ELR (cell line): ENCODE measurements around the gene SPINK13.
"Not testable (repeated sequence)": the region's sequence is repeated elsewhere in the genome, so short reads cannot be mapped to it uniquely, and the experiment has no call there.

Experiments used
- DNase-seq: peaks from one replicate; pipeline ENCODE4 v3.0.0-alpha.2; 2015; ENCODE audit warnings: low read depth

SPINK13 gene, protein sequence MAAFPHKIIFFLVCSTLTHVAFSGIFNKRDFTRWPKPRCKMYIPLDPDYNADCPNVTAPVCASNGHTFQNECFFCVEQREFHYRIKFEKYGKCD

GRCh38 chr5:148268566-148268965 lies at the start of gene SPINK13:
Gene SPINK13 (plus strand): TSS chr5:148268794. CDS start chr5:148270073, 1,279 bp downstream.
- DNase-seq: peak; percentile 75

- DNase-seq: no peak
These were observed 47.1 kb upstream of the SPINK13 start for GRCh38 chr5:148221508-148221907.

DNA sequence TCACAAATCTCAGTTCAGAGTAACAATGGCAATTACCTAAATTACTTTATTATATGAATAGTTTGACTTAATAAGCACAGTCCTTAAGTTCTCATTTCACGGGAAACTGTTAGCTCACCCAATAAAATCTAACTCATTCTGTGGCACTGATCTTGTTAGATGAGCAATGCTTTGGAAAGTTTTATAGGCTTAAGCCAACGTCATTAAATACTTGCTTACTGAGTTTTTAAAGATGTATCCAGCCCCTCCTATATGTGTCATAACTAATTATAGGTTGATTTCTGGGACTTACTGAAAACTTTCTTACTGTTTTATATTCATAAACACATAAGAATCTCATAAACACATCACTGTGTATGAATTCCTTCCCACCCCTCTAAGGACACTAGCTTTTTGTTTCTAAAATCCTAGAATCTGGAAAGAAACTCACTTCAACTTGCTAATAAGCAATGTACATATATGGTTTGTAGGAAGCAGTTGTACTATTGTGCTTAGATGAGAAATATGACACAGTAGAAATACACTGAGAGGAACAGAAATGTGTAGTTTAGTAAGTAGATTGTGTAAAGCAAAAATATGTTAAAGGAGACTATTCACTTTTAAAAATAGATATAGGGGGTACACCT lies 44.4 kb upstream of the SPINK13 start:
- peak; percentile 6 for DNase-seq

DNA sequence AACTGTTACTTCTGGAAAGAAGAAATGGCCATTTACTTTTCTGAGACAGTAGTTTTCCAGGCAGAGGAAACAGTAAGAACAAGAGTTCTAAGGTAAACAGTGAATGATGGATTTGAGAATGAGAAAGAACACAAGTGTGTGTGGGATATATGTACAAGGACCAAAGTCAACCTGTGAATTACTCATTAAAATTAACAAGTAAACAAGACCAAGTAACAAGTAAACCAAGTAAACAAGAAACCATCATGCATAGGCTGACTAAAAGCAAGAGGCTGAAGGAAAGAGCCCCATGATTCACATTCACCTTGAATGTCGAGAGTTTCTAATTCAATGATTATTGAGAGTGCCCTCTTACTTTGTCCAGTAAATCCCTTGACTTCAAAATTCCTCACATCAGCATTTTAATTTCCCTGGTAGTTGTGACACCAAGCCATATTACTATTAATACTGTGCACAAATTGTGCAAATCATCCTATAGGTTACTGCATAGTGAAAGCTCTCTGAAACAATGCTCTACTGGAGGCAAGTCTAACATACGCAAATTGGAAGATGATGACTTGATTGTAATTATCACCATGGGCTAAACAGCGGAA lies 40.1 kb upstream of the SPINK13 start:
- DNase-seq: no peak

DNA sequence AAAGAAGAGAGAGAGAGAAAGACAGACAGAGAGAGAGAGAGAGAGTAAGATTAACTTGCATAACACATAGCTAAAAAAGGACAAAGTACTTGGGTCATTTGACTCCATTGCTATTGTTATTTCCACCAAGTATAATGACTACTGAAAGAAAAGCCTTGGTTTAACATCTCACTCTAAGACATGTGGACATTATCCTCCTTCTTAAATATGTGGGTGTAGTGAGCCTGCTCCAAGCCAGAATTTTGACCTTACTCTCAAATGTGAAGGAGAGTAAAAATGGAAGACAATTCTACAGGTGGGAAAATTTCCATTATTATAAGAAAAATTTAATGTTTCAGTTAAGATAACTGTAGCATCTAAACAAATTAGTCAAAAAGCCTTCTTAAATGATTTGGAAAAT lies 38.8 kb upstream of the SPINK13 start:
- no peak for DNase-seq

DNA sequence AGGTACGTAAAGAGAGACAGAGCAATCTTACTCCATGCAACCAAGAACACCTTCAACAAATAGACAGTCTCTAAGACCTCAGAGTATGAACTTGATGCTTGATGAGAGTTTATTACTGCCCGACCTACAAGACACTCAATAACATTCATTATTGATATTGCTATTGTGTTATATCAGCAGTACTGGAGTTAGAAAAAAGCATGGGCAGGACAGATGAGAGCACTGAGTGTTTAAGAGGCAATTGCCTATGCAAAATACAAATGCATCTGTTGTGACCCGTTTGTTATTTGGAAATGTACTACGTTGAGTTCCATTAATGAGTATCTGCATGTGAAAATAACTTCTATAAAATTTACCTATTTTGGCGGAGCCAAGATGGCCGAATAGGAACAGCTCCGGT lies 38.4 kb upstream of the SPINK13 start:
- no peak for DNase-seq

DNA sequence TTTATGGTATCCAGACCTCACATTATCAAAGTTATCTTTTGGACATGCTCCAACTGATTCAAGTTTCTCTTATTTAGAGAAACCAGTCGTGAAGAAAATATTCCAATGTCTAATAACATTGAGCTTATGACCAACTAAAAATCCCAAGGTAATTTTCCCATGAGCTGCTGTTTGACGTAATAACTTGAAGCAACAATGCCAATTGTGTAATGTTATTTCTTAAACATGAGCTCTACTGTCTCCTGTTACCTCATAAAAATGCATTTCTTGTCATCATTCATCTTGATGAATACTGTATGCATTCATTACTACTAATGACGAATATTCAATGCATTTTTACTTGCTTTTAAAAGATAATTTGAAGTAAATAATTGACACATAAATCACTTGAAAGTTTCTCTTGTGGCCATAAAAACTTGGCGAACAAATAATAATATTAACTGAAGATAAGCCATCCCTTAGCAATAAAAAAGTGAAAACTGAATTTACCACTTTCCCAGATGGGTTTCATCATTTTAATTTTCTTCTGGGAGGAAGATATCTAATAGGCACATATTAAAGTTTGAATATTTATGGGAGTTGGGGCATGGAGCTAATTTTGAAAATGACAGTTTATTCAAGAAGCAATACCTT lies 30.7 kb upstream of the SPINK13 start:
- no peak for DNase-seq

GRCh38 chr5:148238418-148238794 lies 30.2 kb upstream of the SPINK13 start, which contains the start of gene MARCOL:
Gene MARCOL (plus strand): TSS chr5:148238525. CDS start chr5:148238598, 73 bp downstream.
- no peak for DNase-seq

DNA sequence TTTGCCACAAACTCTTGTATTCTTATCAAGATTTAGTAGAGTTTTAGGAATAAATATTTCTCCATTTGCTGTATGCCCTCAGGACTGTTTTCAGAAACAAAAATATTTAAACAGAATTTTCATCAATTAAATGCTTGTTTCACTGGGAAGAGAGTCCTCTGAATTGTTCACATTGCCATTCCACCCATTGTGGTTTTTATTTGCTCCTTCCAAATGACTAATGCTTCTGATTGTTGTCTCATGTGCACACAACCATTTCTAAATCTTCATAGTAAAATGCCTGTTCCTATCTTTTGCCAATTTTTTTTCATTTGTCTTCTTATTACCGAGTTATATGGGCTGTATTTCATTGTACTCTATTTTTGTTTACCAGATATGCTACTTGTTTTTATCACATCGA lies 19.7 kb upstream of the SPINK13 start:
- no peak for DNase-seq

GRCh38 chr5:148255456-148255855 lies 13.1 kb upstream of the SPINK13 start:
- DNase-seq: no peak

GRCh38 chr5:148259288-148259687 lies 9.3 kb upstream of the SPINK13 start:
- DNase-seq: no peak

- no peak for DNase-seq
These were observed 7.4 kb upstream of the SPINK13 start for GRCh38 chr5:148261221-148261620.

- no peak for DNase-seq
These were observed 632 bp upstream of the SPINK13 start for GRCh38 chr5:148267962-148268361.

DNA sequence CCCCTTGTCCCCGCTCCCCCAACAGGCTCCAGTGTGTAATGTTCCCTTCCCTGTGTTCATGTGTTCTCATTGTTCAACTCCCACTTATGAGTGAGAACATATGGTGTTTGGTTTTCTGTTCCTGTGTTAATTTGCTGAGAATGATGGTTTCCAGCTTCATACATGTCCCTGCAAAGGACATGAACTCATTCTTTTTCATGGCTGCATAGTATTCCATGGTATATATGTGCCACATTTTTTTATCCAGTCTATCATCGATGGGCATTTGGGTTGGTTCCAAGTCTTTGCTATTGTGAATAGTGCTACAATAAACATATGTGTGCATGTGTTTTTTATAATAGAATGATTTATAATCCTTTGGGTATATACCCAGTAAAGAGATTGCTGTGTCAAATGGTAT lies 6.5 kb downstream of the SPINK13 start:
- DNase-seq: not testable (repeated sequence)

DNA sequence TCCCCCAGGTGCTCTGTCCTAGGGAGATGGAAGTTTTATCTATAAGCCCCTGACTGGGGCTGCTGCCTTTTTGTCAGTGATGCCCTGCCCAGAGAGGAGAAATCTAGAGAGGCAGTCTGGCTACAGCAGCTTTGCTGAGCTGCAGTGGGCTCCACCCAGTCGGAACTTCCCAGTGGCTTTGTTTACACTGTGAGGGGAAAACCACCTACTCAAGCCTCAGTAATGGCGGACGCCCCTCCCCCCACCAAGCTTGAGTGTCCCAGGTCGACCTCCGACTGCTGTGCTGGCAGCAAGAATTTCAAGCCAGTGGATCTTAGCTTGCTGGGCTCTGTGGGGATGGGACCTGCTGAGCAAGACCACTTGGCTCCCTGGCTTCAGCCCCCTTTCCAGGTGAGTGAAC lies 12.3 kb downstream of the SPINK13 start:
- DNase-seq: not testable (repeated sequence)

- not testable (repeated sequence) for DNase-seq
These were observed 12.7 kb downstream of the SPINK13 start for GRCh38 chr5:148281336-148281735.

GRCh38 chr5:148290271-148291195 lies 21.9 kb downstream of the SPINK13 start:
- DNase-seq: peak; percentile 46

- peak; percentile 1 for DNase-seq
These were observed 29.1 kb downstream of the SPINK13 start for GRCh38 chr5:148297731-148298130.

GRCh38 chr5:148306446-148306845 lies 37.9 kb downstream of the SPINK13 start:
- DNase-seq: no peak

GRCh38 chr5:148309019-148309418 lies 40.4 kb downstream of the SPINK13 start:
- DNase-seq: no peak

DNA sequence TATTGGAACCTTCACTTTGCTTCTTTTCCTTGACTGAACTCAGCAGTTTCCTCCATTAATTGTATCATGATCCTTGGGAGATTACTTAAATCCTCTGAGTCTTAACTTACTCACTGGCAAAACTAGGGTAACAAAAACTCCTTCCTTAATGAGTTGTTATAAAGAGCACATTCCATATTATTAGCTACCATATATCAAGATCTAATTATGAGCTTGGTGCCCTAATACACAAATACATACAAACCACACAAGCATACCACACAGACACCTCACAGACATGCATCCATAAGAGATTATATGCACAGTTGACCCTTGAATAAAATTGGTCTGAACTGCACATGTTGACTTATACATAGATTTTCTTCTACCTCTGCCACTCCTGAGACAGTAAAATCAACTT lies 41.2 kb downstream of the SPINK13 start:
- DNase-seq: no peak

- no peak for DNase-seq
These were observed 42.9 kb downstream of the SPINK13 start for GRCh38 chr5:148311484-148311883.
